Measurements from ENCODE around the gene IL11RA.

The IL11RA gene

DNA sequence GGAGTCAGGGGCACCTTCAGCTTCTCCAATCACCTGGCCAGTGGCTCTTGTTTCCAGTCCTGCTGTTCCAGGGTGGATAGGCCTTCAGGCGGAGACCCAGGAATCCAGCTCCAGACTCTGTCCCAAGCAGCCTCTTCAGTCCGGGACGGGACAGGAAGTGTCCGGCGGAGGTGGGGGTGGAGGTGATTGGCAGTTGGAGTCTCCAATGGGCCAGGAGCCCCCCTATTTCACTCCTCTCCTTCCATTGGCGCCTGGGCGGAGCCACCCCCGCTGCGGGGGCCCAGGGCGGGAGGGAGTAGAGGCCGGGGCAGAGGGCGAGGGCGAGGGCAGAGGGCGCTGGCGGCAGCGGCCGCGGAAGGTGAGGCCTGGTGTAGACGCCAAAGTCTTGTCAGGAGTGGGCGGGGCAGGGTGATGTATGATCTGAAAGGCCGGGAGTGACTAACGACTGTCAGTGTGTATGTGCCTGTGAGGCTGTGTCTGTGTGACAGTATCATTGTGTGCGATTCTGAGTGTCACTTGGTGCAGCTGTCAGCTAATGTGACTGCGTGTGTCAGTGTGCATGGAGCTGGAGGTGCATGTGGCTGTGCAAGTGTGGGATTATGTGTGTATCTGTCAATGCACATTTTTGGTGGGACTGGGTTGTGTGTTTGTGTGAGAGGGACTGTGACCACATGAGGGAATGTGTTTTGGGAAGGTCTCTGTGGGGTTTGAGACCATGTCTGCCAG lies at the start of gene IL11RA:
Gene IL11RA, plus strand, starts transcription at position 310 of the 726 bp plus-strand sequence. CDS start 3,033 bp downstream, outside the sequence.
- no peak for DNase-seq

DNA sequence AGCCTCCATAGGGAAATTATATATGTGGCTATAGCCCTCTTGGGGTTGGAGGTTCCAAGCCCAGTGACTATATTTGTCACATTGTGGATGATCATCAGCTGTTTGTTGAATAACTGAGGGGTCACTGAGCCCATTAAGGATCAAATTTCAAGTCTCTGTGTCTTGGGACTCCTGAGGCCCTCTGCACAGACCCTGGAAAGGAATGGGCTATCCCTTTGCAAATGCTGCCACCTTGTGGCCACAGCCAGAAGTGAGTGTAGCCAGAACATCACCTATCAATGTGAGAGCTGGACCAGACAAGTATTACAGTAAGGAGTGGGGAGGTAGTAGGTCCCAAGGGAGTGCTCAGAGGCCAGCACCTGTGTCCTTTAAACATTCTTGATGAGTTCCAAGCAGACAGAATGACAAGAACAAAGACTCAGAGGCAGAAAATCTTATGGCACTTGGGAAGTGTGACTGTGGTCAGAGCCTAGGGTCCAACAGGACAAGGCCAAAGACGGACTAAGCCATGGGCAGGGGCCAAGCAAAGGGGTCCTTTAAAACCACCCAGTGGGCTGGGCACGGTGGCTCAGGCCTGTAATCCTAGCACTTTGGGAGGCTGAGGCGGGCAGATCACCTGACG lies 48.3 kb upstream of the IL11RA start:
- no peak for DNase-seq

- no peak for DNase-seq
Measured at GRCh38 chr9:34606190-34606589, 45.8 kb upstream of the IL11RA start.

DNA sequence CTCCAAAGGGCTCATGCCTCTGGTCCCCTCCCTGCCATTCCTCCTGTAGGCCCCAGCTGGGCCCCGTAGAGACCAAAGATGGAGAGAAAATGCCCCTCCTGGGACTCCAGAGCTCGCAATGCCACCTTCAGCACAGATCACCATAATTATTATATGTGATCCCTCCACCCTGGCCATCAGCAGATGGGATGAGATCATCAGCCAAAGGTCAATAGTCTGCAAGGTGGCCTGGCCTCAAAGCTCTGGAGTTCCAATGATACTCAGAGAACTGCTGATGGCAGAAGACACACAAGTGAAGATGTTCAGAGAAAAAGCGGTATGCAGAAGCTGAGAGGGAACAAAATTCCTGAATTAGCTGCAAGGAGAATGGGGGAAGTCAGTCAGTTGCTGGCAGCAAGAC lies 45.1 kb upstream of the IL11RA start:
- no peak for DNase-seq

DNA sequence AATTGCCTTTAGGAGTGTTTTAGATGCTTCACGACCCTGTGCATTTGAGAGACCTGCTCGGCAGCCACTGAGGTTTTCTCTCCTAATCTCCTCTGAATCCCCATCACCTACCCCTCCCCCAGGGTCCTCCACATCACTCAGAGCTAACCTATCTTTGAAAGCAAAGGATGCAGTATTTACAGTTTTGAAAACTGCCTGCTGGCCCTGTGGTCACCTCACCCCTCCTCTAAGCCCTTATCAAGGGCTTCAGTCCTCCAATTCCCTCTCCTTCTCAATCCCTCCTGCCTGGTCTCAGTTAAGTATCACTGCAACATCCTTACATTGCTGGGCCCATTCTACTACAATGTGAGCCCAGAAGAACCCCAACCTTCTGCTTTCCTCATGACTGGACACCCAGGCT lies 44.7 kb upstream of the IL11RA start:
- no peak for DNase-seq

GRCh38 chr9:34610434-34611206 lies 41.4 kb upstream of the IL11RA start:
- no peak for DNase-seq

DNA sequence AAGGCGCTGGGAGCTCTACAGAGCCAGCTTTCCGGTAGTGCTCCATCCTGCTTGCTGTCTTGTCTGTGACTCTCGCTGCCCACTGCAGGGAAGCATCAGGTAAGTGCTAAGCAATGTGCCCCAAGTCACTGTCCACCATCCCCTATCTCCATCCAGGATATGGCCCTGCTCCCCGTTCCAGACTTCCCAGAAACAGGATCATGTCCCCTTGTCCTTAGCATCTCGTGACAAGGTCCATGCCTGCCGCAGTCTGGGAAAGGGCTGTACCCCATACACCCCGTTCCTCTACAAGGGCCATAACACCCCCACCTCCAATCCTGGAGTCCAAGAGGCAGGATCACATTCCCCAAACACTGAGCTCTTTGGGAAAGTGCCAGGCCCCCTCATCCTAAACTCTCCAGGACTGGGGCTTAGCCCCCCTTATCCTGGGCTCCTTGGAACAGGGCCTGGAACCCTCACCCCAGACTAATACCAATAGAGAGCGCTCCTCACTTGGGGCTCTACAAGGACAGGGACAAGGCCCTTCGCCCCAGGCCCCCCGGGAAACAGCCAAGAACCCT lies 40.7 kb upstream of the IL11RA start:
- no peak for DNase-seq

GRCh38 chr9:34611811-34612787 lies 39.9 kb upstream of the IL11RA start, which contains the start of gene RPP25L:
Gene RPP25L (minus strand): TSS chr9:34612097. CDS start chr9:34611296, 801 bp downstream.
- DNase-seq: peak; percentile 54

DNA sequence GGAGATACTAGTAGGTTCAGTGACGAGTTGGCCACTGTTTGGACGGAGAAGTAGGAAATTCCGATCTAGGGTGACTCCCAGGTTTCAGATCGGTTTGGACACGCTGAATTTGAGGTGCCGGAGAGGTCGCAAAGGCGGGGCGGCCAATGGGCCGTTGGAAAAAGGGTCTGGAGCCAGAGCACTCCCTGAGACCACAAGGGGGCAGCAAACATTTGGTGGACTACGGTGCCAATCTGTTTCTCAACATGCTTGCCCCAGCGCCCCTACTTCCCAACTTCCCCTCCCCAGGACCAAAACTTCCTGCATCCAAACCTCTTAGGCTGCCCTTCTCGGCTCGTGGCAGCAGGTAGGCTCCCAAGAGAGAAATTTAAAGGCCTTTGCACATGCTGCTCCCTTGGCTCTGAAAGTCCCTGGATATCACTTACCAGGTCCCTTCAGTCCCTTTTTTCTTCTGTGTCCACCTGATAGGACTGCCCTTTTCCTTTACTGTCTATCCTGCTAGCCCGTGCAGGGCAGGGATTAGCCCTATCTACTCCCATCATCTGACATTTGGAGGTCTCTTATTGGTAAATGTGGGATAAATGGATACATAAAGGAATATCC lies 39.1 kb upstream of the IL11RA start:
- DNase-seq: peak; percentile 39

GRCh38 chr9:34615132-34615531 lies 36.9 kb upstream of the IL11RA start:
- DNase-seq: no peak

GRCh38 chr9:34620061-34620994 lies 31.7 kb upstream of the IL11RA start, which contains the start of gene DCTN3:
Gene DCTN3 (minus strand): TSS chr9:34620495. CDS start chr9:34620464, 31 bp downstream.
- peak; percentile 79 for DNase-seq

- DNase-seq: no peak
Measured at GRCh38 chr9:34623374-34624235, 28.4 kb upstream of the IL11RA start.

GRCh38 chr9:34624475-34625185 lies 27.4 kb upstream of the IL11RA start:
- DNase-seq: no peak

- DNase-seq: no peak
Measured at GRCh38 chr9:34625186-34625486, 26.8 kb upstream of the IL11RA start.

GRCh38 chr9:34627716-34628655 lies 24.0 kb upstream of the IL11RA start:
- DNase-seq: no peak

DNA sequence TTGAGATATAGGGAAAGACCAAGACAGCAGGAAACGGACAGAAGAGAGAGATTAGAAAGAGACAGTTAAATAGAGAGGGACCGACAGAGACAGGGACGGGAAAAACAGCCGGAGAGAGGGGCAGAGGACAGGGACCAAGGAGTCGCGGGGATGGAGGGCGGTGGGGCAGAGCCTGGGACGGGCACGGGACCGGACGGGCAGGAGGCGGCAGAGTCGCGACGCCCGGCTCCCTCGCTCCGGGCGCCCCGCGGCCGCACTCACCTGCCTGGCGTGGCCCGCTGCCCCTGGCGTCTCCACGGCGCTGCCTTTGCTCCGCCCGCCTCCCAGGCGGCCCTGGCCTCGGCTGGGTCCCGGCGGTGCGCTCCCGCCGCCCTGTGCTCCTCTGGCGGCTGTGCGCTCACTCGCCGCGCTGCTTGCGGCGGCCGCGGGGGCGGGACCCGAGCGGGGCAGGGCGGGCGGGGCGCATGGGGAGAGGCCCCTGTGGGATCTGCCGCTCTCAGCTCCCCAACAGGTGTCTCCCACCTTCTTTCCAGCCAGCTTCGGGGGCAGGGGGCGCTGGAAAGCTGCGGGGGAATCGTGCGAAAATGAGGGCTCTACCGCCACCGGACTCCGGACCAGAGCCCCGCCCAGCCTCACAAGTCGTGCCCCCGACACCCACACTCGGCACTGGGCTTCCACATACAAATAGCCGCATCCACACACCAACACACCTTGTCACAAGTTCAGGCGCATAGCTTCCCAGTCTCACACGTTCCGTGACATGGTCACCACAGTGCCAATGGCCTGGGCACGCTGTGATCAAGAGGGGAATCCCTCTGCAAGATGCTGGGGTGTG lies 23.1 kb upstream of the IL11RA start, which contains the start of gene ARID3C:
Gene ARID3C, minus strand, starts transcription at position 411 of the 835 bp plus-strand sequence. CDS start 1,052 bp downstream, outside the sequence.
- no peak for DNase-seq

GRCh38 chr9:34629491-34629808 lies 22.5 kb upstream of the IL11RA start:
- no peak for DNase-seq

All from GF-D8 (cell line).